Esophagus muscularis mucosa (tissue), 4 donors: Measurements from ENCODE around the gene CMBL. TPM values are rescaled to one million over a fixed set of nuclear protein-coding genes. Genes with fewer than 3 reads are reported as not detected.
A peak's percentile ranks its signal among the peaks of the same experiment; 100 is the strongest.
"Not testable (repeated sequence)": the region's sequence is repeated elsewhere in the genome, so short reads cannot be mapped to it uniquely, and the experiment has no call there.

ENCODE experiments used
- DNase-seq: peaks from one replicate; pipeline ENCODE4 v3.0.0-alpha.2; 2017; ENCODE audit errors: extremely low spot score
- H3K27ac ChIP-seq, 4 donors: fragments of 200-600 bp; sonication (generic); replicated peaks in 1 of 4; 1 replicate in 3 of 4; 2 replicates in 1 of 4; pipeline ENCODE4 v1.5.1; 2016 to 2019; ENCODE audit warnings: mild to moderate bottlenecking in 1 of 4
- H3K27me3 ChIP-seq, 4 donors: fragments of 200-600 bp; sonication (generic); one replicate each; pipeline versions ENCODE4 v1.5.1 to v1.6.0; 2016 to 2019
- H3K36me3 ChIP-seq, 4 donors: fragments of 200-600 bp; sonication (generic); one replicate each; pipeline ENCODE4 v1.5.1; 2016 to 2019
- H3K4me1 ChIP-seq, 4 donors: fragments of 200-600 bp; sonication (generic); one replicate each; pipeline ENCODE4 v1.5.1; 2016 to 2019
- H3K4me3 ChIP-seq, 4 donors: fragments of 200-600 bp; sonication (generic); 1 replicate in 2 of 4; 2 replicates in 2 of 4; pipeline ENCODE4 v1.5.1; 2016 to 2019; ENCODE audit warnings: mild to moderate bottlenecking in 4 of 4, moderate library complexity in 1 of 4
- H3K9me3 ChIP-seq, 4 donors: fragments of 200-600 bp; sonication (generic); 1 replicate in 3 of 4; 2 replicates in 1 of 4; pipeline ENCODE4 v1.5.1; 2016 to 2019
- CTCF ChIP-seq, 3 experiments: fragments of 200-600 bp in 2 of 3; fragments of 450-650 bp in 1 of 3; sonication (generic) in 2 of 3; IDR thresholded peaks; one replicate each; pipeline ENCODE4 v1.5.1; 2017 to 2019; ENCODE audit warnings: antibody characterized with exemption in 3 of 3, mild to moderate bottlenecking in 2 of 3, moderate library complexity in 1 of 3
- EP300 ChIP-seq: sonication (generic); formaldehyde crosslinking; IDR thresholded peaks from one replicate; pipeline ENCODE4 v1.6.1; 2017; ENCODE audit warnings: antibody characterized with exemption
- POLR2A ChIP-seq: fragments of 450-650 bp; IDR thresholded peaks from one replicate; pipeline ENCODE4 v1.6.1; 2017; ENCODE audit warnings: antibody characterized with exemption, moderate library complexity, mild to moderate bottlenecking, low read depth
- POLR2AphosphoS5 ChIP-seq, 2 donors: sonication (generic); formaldehyde crosslinking; IDR thresholded peaks; one replicate each; pipeline ENCODE4 v1.6.1; 2017; ENCODE audit warnings: antibody characterized with exemption in 2 of 2
- WGBS: methylation state at CpG from one replicate; pipeline ENCODE4 v1.1.5; 2018; 5-methylcytosine and 5-hydroxymethylcytosine counted together
- intact Hi-C: fragments of 100-400 bp; cut with DNase I; formaldehyde crosslinking; loops from one replicate; pipeline ENCODE4 v1.15.1; 2023
- total RNA-seq, 4 donors: library from RNA; depleted of rRNA; stranded (reverse); fragments of >200 nt; gene quantifications; one replicate each; pipeline versions ENCODE4 v1.1.0 to v1.2.1, GENCODE V29; 2016

CMBL gene
- total RNA-seq, 4 donors from 2014 or later = 3.8 to 7.8 (median 5.1) TPM

DNA sequence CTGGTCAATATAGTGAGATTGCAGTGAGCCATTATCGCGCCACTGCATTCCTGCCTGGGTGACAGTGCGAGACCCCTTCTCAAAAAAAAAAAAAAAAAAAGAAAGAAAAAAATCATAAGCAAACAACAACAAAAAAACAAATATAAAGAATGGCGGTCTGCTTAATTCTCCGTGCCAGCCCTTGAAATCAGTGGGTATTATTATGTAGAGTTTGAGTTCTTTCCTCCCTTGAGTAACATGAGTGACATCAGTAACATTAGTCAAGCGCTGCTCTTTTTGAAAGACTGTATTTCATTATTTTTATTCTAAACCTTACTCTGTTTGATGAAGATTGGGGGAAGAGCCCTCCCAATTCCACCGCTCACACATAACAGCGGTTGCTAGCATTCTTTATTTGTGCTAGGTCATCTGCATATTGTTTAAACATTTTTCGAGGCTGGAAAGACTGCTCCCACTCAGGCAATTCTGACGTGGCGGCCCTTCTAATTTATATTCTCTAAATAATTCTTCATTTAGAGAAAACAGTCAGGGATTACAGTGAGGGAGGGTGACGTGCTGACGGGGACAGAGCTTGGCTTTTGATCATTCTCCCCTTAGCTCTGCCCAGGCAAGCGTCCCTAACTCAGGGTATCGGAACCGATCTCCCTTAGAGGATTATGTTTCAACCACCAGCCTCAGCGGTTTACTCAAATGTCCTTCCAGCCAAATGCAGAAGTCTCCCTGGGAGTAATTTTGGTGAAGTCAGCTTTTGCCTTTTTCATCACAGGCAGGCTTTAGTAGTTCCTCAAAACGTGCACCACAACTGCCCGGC is 44.9 kb upstream of the CMBL start:
- peaks cover 23 to 46% (median 39%) of the 10 kb centered on the region in 4 donors for H3K4me1 ChIP-seq
- WGBS = 25% methylated on average over 18 of the region's 19 CpGs
- no peaks in the 10 kb centered on the region for H3K27me3 ChIP-seq
- peak overlapping the region; percentile 83 to 97 (median 93) for H3K4me3 ChIP-seq
- H3K27ac ChIP-seq = peak overlapping the region; percentile 97 to 98 (median 98)
- TF ChIP-seq CTCF (IDR thresholded peaks at IDR 0.05) = no peak
- TF ChIP-seq EP300 = no peak
- TF ChIP-seq POLR2A = no peak
- no peak for TF ChIP-seq POLR2AphosphoS5 (IDR thresholded peaks at IDR 0.05)
- intact Hi-C loops = loop anchor here (5.0 kb wide), 1 partner anchor 65 kb away; no protein-coding TSS in a partner anchor
- DNase-seq = no peak
- H3K9me3 ChIP-seq = no peaks in the 10 kb centered on the region
- H3K36me3 ChIP-seq = no peaks in the 10 kb centered on the region

- Histone ChIP-seq H3K27ac (peak overlapping the region; percentile 97 to 98 (median 98)), H3K4me3 (no peak overlapping the region), H3K27me3 (no peaks in the 10 kb centered on the region), H3K36me3 (no peaks in the 10 kb centered on the region), H3K9me3 (no peaks in the 10 kb centered on the region), H3K4me1 (peaks cover 19 to 38% (median 32%) of the 10 kb centered on the region in 4 donors)
- WGBS = 91% methylated on average over 8 of the region's 8 CpGs
- no peak for DNase-seq
- TF ChIP-seq POLR2A (no peak), POLR2AphosphoS5 (IDR thresholded peaks at IDR 0.05) (no peak), EP300 (no peak), CTCF (IDR thresholded peaks at IDR 0.05) (no peak)
- intact Hi-C loops = loop anchor here (5.0 kb wide), 1 partner anchor 65 kb away; no protein-coding TSS in a partner anchor
Observed at GRCh38 chr5:10351919-10352318, 44.2 kb upstream of the CMBL start.

DNA sequence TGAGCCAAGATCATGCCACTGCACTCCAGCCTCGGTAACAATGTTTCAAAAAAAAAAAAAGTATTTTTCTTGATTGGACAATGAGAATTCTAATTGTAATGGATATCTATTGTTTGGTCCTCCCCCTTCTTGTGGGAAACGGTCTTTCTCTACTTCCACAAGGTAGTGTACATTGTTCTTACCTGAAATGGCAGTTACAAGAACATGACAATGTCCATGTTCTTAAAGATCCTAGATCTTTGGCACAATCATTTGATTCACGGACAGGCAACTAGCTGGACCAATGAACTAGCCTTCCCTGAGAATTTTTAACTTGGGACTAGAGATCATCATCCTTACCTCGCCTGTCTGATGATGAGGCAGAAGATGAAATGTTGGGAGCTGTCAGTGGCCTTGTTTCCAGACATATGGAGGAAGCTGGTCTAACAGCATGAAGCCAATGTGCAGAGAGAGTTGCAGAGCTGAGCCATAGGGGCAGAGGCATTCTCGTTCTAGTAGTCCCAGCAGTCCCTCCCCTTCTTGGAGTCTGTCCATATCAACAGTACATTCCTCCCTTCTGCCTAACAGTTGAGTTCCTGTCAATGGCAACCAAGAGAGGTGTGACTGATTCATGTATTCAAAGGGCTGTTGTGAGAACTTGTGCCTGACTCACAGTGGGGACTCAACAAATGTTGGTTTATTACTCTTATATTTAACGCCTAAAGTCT is 43.6 kb upstream of the CMBL start:
- intact Hi-C loops = loop anchor here (5.0 kb wide), 1 partner anchor 64 kb away; no protein-coding TSS in a partner anchor
- no peaks in the 10 kb centered on the region for H3K36me3 ChIP-seq
- TF ChIP-seq POLR2AphosphoS5 (IDR thresholded peaks at IDR 0.05) = no peak
- no peak for TF ChIP-seq EP300
- no peak for TF ChIP-seq POLR2A
- TF ChIP-seq CTCF (IDR thresholded peaks at IDR 0.05) = no peak
- no peaks in the 10 kb centered on the region for H3K9me3 ChIP-seq
- peaks cover 14 to 33% (median 26%) of the 10 kb centered on the region in 4 donors for H3K4me1 ChIP-seq
- H3K27me3 ChIP-seq = no peaks in the 10 kb centered on the region
- 87% methylated on average over 6 of the region's 6 CpGs for whole genome bisulfite sequencing
- H3K4me3 ChIP-seq = no peak overlapping the region
- H3K27ac ChIP-seq = peak overlapping the region in 2 of 4 donors; percentile 97 to 98
- no peak for DNase-seq

DNA sequence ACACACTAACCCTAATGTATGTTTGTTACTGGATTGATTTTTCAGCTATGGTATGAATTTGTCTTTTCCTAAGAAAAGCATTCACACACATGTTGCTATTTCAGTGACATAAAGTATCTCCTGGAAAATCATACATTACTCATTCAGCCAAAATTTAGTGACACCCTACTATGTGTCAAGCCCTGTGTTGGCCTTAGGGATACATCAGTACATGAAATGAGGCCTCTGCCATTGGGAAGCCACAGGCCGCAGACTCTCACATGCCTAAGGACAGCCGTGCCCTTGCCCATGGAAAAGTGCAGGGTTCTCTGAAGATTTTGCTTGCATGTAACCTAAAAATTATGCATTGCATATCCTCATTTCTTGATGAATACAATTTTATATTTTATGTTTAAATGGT is 40.6 kb upstream of the CMBL start:
- H3K36me3 ChIP-seq = no peaks in the 10 kb centered on the region
- intact Hi-C loops = no loop called here
- DNase-seq = no peak
- H3K4me3 ChIP-seq = no peak overlapping the region
- H3K27me3 ChIP-seq = no peaks in the 10 kb centered on the region
- 90% methylated on average over 2 of the region's 2 CpGs for WGBS
- no peak for TF ChIP-seq EP300
- TF ChIP-seq POLR2A = no peak
- TF ChIP-seq POLR2AphosphoS5 (IDR thresholded peaks at IDR 0.05) = no peak
- no peak for TF ChIP-seq CTCF (IDR thresholded peaks at IDR 0.05)
- H3K9me3 ChIP-seq = no peaks in the 10 kb centered on the region
- no peak overlapping the region for H3K27ac ChIP-seq
- H3K4me1 ChIP-seq = peaks cover 5 to 17% (median 12%) of the 10 kb centered on the region in 4 donors

DNA sequence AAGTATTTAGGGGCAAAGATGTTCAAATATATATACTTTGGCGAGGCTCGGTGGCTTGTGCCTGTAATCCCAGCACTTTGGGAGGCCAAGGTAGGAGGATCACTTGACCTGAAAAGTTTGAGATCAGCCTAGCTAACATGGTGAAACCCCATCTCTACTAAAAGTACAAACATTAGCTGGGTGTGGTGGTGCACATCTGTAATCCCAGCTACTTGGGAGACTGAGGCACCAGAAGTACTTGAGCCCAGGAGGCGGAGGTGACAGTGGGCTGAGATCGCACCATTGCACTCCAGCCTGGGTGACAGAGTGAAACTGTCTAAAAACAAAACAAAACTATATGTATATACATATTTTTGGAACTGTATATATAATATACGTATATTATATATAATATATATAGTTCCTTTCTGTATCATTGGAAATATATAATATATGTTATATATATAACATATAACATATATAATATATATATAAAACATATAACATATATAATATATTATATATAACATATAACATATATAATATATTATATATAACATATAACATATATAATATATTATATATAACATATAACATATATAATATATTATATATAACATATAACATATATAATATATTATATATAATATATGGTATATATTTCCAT is 36.9 kb upstream of the CMBL start:
- H3K27ac ChIP-seq, H3K27me3 ChIP-seq, H3K36me3 ChIP-seq, H3K4me3 ChIP-seq, H3K4me1 ChIP-seq, H3K9me3 ChIP-seq, intact Hi-C loops, DNase-seq: not testable (repeated sequence)
- WGBS = 99% methylated on average over 5 of the region's 5 CpGs
